Subcutaneous adipose tissue (tissue), 4 donors: ENCODE data around the gene TIAL1. TPM values are rescaled to one million over a fixed set of nuclear protein-coding genes. Genes with fewer than 3 reads are reported as not detected.

Source experiments
- CTCF ChIP-seq: fragments of 450-650 bp; IDR thresholded peaks from one replicate; pipeline ENCODE4 v1.5.1; 2016; ENCODE audit warnings: low read depth, mild to moderate bottlenecking, control low read depth, antibody characterized with exemption, moderate library complexity
- total RNA-seq, 4 donors: library from RNA; depleted of rRNA; stranded (reverse); fragments of >200 nt; gene quantifications; one replicate each; pipeline ENCODE4 v1.1.0, GENCODE V29; 2016

Gene TIAL1
- total RNA-seq, 4 donors from 2014 or later, result 76.9 to 138 (median 91.2) TPM

- no peak for TF ChIP-seq CTCF
Measured at GRCh38 chr10:119640384-119640783, 43.6 kb upstream of the TIAL1 start.

- TF ChIP-seq CTCF, result no peak
Measured at GRCh38 chr10:119638982-119639381, 42.2 kb upstream of the TIAL1 start.

- no peak for TF ChIP-seq CTCF
Measured at GRCh38 chr10:119637631-119638030, 40.9 kb upstream of the TIAL1 start.

DNA sequence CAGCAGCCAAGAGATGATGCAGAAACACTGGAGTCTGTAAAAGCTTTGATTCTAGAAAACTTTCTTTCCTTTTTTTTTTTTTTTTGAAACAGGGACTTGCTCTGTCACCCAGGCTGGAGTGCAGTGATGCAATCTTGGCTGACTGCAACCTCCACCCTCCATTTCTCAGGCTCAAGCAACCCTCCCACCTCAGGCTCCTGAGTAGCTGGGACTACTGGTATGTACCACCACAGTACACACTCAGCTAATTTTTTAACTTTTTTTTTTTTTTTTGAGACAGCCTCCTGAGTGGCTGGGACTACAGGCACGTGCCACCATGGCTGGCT lies 37.4 kb upstream of the TIAL1 start:
- TF ChIP-seq CTCF, result no peak

GRCh38 chr10:119633538-119634218 lies 36.9 kb upstream of the TIAL1 start:
- TF ChIP-seq CTCF, result no peak

DNA sequence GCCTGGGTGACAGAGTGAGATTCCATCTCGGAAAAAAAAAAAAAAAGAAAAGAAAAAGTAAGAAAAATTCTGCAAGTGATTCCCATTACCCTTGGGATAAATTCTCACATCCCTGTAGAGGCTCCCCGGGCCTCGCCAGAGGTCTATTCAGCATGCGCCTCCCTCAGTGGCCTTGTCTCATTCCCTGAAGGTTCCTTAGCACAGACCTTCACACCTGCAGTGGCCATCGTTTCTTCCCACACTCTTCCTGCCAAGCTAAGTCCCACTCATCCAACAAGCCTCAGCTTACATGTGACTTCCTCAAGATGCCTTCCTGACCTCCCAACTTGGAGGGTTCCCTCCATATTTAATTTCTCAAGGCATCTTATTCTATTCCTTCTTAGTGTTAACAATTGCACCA lies 33.5 kb upstream of the TIAL1 start:
- no peak for TF ChIP-seq CTCF

DNA sequence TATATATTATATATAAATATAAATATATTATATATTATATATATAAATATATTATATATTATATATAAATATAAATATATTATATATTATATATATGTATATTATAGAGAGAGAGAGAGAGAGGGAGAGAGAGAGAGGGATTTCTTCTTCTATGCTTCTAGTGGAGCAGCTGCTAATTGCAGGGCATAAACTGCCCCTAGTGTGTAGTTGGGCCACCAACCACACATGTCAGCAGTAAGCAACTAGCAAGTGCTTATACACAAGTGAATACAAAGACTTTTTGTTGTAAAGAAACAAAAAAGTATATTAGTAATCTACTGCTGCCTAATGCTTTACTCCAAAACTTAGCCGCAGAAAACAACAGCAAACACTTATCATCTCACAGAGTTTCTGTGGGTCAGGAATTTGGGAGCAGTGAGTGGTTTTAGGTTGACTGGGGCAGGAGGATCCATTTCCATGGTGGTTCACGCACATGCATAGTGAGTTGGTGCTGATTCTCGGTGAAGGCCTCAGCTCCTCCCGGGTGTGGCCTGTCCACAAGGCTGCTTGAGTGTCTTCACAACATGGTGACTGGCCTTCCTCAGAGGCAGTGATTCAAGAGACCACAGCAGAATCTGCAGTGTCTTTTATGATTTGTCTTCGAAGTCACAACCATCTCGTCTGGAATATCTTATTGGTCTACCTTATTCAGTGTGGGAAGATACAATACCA lies 29.0 kb upstream of the TIAL1 start:
- no peak for TF ChIP-seq CTCF
